Endometrial microvascular endothelial cells (primary cell): Measurements from ENCODE around the gene SIRPA. TPM values are rescaled to one million over a fixed set of nuclear protein-coding genes. Genes with fewer than 3 reads are reported as not detected.

ENCODE experiments used
- in situ Hi-C: cut with HindIII; loops from 2 replicates; pipeline ENCODE4 v1.10.0; 2017; ENCODE audit warnings: low sequenced_read_pairs, low pct_unique_long_range_greater_than_20kb; ENCODE audit errors: inconsistent ontology term
- total RNA-seq: library from RNA; depleted of rRNA; stranded (reverse); fragments of >200 nt; gene quantifications from one replicate; pipeline ENCODE4 v1.2.3, GENCODE V29; 2015; ENCODE audit errors: inconsistent ontology term

SIRPA gene
- total RNA-seq, 1 donor from 2014 or later = 14.0 TPM

- in situ Hi-C loops = no loop called here
These were observed 27.5 kb upstream of the SIRPA start for GRCh38 chr20:1867495-1868260.

GRCh38 chr20:1868856-1869255 lies 26.4 kb upstream of the SIRPA start:
- in situ Hi-C loops = no loop called here

GRCh38 chr20:1870323-1870722 lies 24.9 kb upstream of the SIRPA start:
- in situ Hi-C loops = no loop called here

GRCh38 chr20:1870792-1871550 lies 24.2 kb upstream of the SIRPA start:
- in situ Hi-C loops = no loop called here

GRCh38 chr20:1871807-1872458 lies 23.3 kb upstream of the SIRPA start:
- in situ Hi-C loops = no loop called here

GRCh38 chr20:1872459-1873097 lies 22.6 kb upstream of the SIRPA start:
- in situ Hi-C loops = no loop called here

GRCh38 chr20:1874450-1875182 lies 20.6 kb upstream of the SIRPA start:
- in situ Hi-C loops = no loop called here

GRCh38 chr20:1875183-1875554 lies 20.0 kb upstream of the SIRPA start:
- in situ Hi-C loops = no loop called here

GRCh38 chr20:1875762-1876161 lies 19.4 kb upstream of the SIRPA start:
- in situ Hi-C loops = no loop called here

GRCh38 chr20:1876217-1876921 lies 18.8 kb upstream of the SIRPA start:
- in situ Hi-C loops = no loop called here

GRCh38 chr20:1876975-1877608 lies 18.1 kb upstream of the SIRPA start:
- in situ Hi-C loops = no loop called here

GRCh38 chr20:1877609-1878200 lies 17.5 kb upstream of the SIRPA start:
- in situ Hi-C loops = no loop called here

GRCh38 chr20:1879369-1879768 lies 15.8 kb upstream of the SIRPA start:
- in situ Hi-C loops = no loop called here

- in situ Hi-C loops = no loop called here
These were observed 15.3 kb upstream of the SIRPA start for GRCh38 chr20:1879934-1880333.

- in situ Hi-C loops = no loop called here
These were observed 14.5 kb upstream of the SIRPA start for GRCh38 chr20:1880529-1881239.

GRCh38 chr20:1881240-1881835 lies 13.9 kb upstream of the SIRPA start:
- in situ Hi-C loops = no loop called here

- in situ Hi-C loops = no loop called here
These were observed 13.2 kb upstream of the SIRPA start for GRCh38 chr20:1882026-1882425.
